ENCODE results near the gene ATP8B4.

- no peak for TF ChIP-seq POLR2AphosphoS5 (IDR thresholded peaks at IDR 0.05)
- TF ChIP-seq CTCF (IDR thresholded peaks at IDR 0.05 in 8 of 11, conservative IDR thresholded peaks at IDR 0.05 in 3 of 11): no peak
These were observed 1.5 kb downstream of the ATP8B4 start for GRCh38 chr15:50117431-50118027.

All from spleen (tissue), 7 donors.